Psoas muscle (tissue), 8 donors: Measurements from ENCODE around the gene UBN1. TPM values are rescaled to one million over a fixed set of nuclear protein-coding genes. Genes with fewer than 3 reads are reported as not detected.

Experiments
- ATAC-seq, 4 donors: fragments of 200-7000 bp; cut with Tn5 transposase; one replicate each; pipeline ENCODE4 v1.9.1; 2020; ENCODE audit warnings: moderate library complexity in 3 of 4, mild to moderate bottlenecking in 2 of 4
- DNase-seq, 2 donors: peaks; one replicate each; pipeline ENCODE4 v3.0.0-alpha.2; 2020
- H3K27ac ChIP-seq: fragments of 200-600 bp; one replicate; pipeline ENCODE4 v1.8.0; 2022
- H3K27me3 ChIP-seq, 3 donors: fragments of 200-600 bp in 1 of 3; one replicate each; pipeline versions ENCODE4 v1.6.1 to v1.8.0; 2013 to 2022; ENCODE audit warnings: low read length in 2 of 3, mild to moderate bottlenecking in 2 of 3, moderate library complexity in 1 of 3; ENCODE audit not compliant: insufficient read depth in 3 of 3
- H3K36me3 ChIP-seq, 2 donors: fragments of 200-600 bp in 1 of 2; one replicate each; pipeline versions ENCODE4 v1.6.1 to v1.8.0; 2013 to 2022; ENCODE audit warnings: low read depth in 1 of 2, mild to moderate bottlenecking in 1 of 2, moderate library complexity in 1 of 2; ENCODE audit not compliant: insufficient read depth in 1 of 2
- H3K4me1 ChIP-seq: fragments of 200-600 bp; one replicate; pipeline ENCODE4 v1.8.0; 2022
- H3K4me3 ChIP-seq: fragments of 200-600 bp; one replicate; pipeline ENCODE4 v1.8.0; 2022; ENCODE audit warnings: mild to moderate bottlenecking
- H3K9me3 ChIP-seq: fragments of 200-600 bp; one replicate; pipeline ENCODE4 v1.8.0; 2022
- WGBS, 3 donors: extraction: QIAGEN DNeasy Blood & Tissue Kit; methylation state at CpG; one replicate each; pipeline versions ENCODE4 v1.1.6 to v1.1.7; 2013; 5-methylcytosine and 5-hydroxymethylcytosine counted together
- intact Hi-C, 2 donors: fragments of 100-400 bp; cut with DNase I; formaldehyde crosslinking; loops; one replicate each; pipeline versions ENCODE4 v1.11.0 to v1.14.2; 2022
- polyA plus RNA-seq, 3 donors: library from polyadenylated mRNA; stranded (reverse); fragments of 200-250 nt; gene quantifications; one replicate each; pipeline ENCODE4 v1.2.3, GENCODE V29; 2013
- total RNA-seq, 4 donors: library from RNA; stranded (reverse); fragmentation: NEBNext Ultra II Directional in 2 of 4; extraction: Animal tissue kit (Norgen Biotek cat#: 25700) in 2 of 4; gene quantifications; one replicate each; pipeline versions ENCODE4 v1.2.1 to v1.2.4, GENCODE V29; 2021 to 2023
- TF ChIP-seq, protein P1 (sequence below): fragments of 200-600 bp; IDR thresholded peaks from one replicate; pipeline ENCODE4 v1.8.0; 2022; ENCODE audit warnings: antibody characterized with exemption
- donor health status: healthy with polysubstance abuse.
- donor health status: DM: no; HTN: no; CAD: no; lungs with moderate emphysema.
- donor health status: Bipolar disorder and iron deficiency.
- donor health status: healthy.
- donor health status: DM: yes; HTN: yes; CAD: no.
- donor health status: DM: no; HTN: no; CAD: no.
- donor health status: DM: no; HTN: no; CAD: no.
- donor health status: DM: yes; HTN: yes; CAD: no.

Gene UBN1
- total and polyA plus RNA-seq, 7 donors = 9.1 to 33.3 (median 25.7) TPM

DNA sequence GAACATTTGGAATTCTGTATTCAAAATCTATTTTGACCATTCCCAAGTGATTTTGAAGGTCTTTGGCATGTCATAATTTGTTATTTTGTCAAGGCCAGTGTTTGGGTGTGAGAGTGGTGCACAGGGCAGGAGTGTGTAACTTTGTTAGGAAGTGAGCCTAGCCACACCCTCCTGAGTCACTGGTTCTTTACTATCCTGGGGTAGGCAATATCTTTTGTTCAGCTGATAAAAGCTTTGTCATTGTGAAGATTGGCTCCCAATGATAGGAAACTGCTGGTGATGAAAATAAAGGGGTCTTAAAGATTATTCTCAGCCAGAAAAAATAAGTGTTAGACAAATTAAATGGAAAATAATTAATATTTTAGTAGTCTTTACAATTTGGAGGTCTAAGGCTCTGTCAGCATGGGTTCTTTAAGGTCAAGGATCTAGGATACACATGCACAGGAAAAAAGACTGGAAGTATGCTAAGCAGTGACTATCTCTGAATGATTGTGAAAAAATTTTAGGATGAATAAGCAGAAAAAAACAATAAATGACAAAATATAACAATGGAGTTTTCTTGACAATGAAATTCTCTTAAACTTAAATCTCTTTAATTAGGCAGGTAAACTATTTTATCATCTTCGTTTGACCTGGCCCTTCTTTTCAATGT, 5.1 kb downstream of the UBN1 start:
- intact Hi-C loops = no loop called here
- Histone ChIP-seq H3K27me3 (no peaks in the 10 kb centered on the region), H3K27ac (peak overlapping the region; percentile 38), H3K36me3 (peaks cover 8 to 46% of the 10 kb centered on the region in 2 donors), H3K4me3 (no peak overlapping the region), H3K4me1 (peaks cover 42% of the 10 kb centered on the region), H3K9me3 (no peaks in the 10 kb centered on the region)
- 69 to 80% (median 71%) methylated on average over 1 of the region's 1 CpG for WGBS, 3 donors
- TF ChIP-seq, protein P1, sequence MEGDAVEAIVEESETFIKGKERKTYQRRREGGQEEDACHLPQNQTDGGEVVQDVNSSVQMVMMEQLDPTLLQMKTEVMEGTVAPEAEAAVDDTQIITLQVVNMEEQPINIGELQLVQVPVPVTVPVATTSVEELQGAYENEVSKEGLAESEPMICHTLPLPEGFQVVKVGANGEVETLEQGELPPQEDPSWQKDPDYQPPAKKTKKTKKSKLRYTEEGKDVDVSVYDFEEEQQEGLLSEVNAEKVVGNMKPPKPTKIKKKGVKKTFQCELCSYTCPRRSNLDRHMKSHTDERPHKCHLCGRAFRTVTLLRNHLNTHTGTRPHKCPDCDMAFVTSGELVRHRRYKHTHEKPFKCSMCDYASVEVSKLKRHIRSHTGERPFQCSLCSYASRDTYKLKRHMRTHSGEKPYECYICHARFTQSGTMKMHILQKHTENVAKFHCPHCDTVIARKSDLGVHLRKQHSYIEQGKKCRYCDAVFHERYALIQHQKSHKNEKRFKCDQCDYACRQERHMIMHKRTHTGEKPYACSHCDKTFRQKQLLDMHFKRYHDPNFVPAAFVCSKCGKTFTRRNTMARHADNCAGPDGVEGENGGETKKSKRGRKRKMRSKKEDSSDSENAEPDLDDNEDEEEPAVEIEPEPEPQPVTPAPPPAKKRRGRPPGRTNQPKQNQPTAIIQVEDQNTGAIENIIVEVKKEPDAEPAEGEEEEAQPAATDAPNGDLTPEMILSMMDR = no peak
- no peak for ATAC-seq
- DNase-seq = no peak

DNA sequence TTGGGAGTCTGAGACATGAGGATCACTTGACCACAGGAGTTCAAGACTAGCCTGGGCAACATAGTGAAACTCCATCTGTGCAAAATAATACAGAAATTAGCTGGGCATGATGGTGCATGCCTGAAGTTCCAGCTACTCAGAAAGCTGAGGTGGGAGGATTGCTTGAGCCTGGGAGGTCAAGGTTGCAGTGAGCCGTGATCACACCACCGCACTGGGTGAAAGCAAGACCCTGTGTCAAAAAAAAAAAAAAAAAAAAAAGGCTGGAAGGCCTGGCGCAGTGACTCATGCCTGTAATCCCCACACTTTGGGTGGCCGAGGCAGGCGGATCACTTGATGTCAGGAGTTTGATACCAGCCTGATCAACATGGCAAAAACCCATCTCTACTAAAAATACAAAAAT, 8.1 kb downstream of the UBN1 start:
- Histone ChIP-seq H3K9me3 (no peaks in the 10 kb centered on the region), H3K27me3 (no peaks in the 10 kb centered on the region), H3K27ac (no peak overlapping the region), H3K4me3 (no peak overlapping the region), H3K4me1 (peaks cover 25% of the 10 kb centered on the region), H3K36me3 (peaks cover 18 to 77% of the 10 kb centered on the region in 2 donors)
- ATAC-seq = no peak
- TF ChIP-seq, protein P1 = no peak
- no peak for DNase-seq
- WGBS, 3 donors = 83 to 96% (median 95%) methylated on average over 5 of the region's 5 CpGs
- intact Hi-C loops = no loop called here

DNA sequence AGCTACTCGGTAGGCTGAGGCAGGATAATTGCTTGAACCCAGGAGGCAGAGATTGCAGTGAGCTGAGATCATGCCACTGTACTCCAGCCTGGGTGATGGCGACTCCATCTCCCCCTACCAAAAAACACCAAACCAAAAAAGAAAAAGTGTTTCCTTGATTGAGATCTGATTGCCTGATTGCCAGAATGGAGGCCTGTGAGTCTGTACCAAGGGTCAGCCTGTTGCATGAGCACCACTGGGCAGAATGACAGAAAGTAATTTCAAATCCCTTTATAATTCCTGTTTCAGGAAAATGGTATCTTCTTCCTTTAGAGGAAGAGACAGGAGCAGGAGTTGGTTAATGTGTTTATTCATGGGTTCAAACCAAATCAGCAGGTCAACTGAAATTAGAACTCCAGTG, 8.5 kb downstream of the UBN1 start:
- no peak for ATAC-seq
- Histone ChIP-seq H3K36me3 (peaks cover 19 to 81% of the 10 kb centered on the region in 2 donors), H3K9me3 (no peaks in the 10 kb centered on the region), H3K4me1 (peaks cover 21% of the 10 kb centered on the region), H3K27ac (no peak overlapping the region), H3K4me3 (no peak overlapping the region), H3K27me3 (no peaks in the 10 kb centered on the region)
- TF ChIP-seq, protein P1 = no peak
- WGBS, 3 donors = 87 to 92% (median 88%) methylated on average over 2 of the region's 2 CpGs
- intact Hi-C loops = no loop called here
- DNase-seq = no peak

DNA sequence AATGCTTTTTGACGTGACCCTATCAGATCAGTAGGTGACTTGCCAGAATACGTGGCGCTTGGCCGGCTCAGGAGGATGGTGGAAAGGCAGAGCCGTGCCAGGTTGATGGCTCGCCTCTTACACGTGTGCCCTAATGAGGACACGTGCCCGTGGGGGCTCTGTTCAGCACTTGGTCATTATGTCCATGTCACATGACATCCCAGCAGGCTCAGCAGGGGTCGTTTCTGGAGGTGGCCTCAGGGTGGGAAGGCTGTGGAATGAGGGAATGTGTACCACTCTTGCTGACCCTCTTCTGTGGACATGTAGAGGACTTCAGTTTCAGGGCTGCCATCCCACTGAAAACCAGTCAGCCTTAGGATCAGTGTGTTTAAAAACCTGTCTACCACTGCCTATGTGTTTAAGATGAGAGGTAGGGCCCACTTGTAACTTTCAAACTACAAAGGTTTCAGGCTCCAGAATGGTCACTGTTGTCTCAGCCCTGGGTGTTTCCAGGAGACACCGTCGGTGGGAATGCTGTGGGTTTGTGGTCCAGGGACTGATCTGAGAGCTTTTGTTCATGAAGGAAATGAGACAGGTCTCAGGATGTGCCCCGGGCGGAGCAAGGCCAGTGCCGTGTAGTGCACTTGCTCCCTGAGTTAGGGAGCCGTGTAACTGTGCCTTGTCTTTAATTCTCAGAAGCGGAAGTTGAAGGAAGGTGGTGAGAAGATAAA, 12.1 kb downstream of the UBN1 start:
- 79 to 87% (median 80%) methylated on average over 17 of the region's 17 CpGs for WGBS, 3 donors
- DNase-seq (no peak), ATAC-seq (no peak)
- Histone ChIP-seq H3K9me3 (no peaks in the 10 kb centered on the region), H3K4me1 (peaks cover 25% of the 10 kb centered on the region), H3K27me3 (no peaks in the 10 kb centered on the region), H3K27ac (no peak overlapping the region), H3K4me3 (no peak overlapping the region), H3K36me3 (peaks cover 20 to 82% of the 10 kb centered on the region in 2 donors)
- TF ChIP-seq, protein P1 = no peak
- intact Hi-C loops = no loop called here
